ENCODE results near the gene RALY.

DNA sequence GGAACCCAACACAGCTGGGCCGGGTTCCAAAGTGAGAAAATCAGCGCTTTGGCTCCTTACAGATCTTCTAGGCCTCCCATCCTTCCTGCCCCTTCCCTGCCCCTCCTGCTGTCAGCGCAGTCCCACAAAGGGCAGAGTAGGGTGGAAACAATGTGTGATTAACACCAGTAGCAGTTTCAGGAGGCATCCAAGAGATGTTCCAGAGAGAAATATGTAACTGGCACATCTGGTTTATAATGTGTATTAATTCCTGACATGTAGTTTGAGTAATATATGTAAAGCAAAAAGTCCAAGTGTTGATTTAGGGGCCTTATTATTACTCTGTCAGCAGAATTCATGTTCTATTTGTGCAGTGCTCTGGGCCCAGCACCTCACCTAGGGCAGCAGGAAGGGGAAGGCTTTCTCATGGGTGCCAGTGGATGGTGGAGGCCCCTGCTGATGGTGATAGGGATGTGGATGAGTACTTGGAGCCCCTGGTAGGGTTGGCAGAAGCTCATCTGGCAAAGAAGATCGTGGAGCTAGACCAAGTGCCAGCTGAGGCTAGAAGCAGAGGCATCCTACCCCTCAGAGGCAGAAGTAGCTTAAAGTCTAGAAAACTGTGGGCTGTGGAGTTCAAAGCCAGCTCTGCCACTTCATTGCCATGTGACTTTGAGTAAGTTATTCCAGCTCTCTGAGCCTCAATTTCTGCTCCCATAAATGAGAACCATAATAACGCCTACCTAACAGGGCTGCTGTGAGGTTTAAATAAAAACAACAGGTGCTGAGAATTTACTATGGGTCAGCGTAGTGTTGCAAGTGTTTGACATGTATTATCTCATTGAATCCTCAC lies 22.4 kb upstream of the RALY start:
- TF ChIP-seq CTCF (conservative IDR thresholded peaks at IDR 0.05; ENCODE audit: low read length) (no peak), EZH2phosphoT487 (IDR thresholded peaks at IDR 0.05; ENCODE audit: borderline replicate concordance, low read depth, low read length) (no peak)
